Measurements from ENCODE around the gene EFHC2.

Gene EFHC2

DNA sequence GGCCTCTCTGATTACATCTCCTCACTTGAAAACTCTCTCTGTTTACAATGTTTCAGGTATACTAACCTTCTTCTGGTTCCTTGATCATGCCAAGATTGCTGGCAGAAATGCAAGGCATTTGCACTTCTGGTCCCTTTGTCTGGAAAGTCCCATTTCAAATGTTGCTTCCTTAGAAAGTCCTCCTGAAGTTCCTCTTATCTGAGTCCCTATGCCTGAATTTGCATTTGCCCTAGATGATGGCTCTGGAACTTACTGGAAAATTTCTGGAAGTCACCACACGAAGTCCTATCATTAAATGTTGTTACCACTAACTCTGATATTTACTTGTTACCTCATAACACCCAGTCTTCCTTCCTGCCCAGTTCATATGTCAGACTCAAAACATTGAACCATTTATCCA is 176.4 kb downstream of the EFHC2 start:
- DNase-seq (ENCODE audit: extremely low read depth, insufficient read length), result no peak
- Histone ChIP-seq H3K36me3 (ENCODE audit: control insufficient read depth, insufficient read depth, low read length) (no peaks in the 10 kb centered on the region), H3K27me3 (replicated peaks; ENCODE audit: control insufficient read depth, insufficient read depth, low read length) (no peaks in the 10 kb centered on the region), H3K4me3 (replicated peaks; ENCODE audit: low read depth, low read length) (no peak overlapping the region)
- TF ChIP-seq, protein P1, sequence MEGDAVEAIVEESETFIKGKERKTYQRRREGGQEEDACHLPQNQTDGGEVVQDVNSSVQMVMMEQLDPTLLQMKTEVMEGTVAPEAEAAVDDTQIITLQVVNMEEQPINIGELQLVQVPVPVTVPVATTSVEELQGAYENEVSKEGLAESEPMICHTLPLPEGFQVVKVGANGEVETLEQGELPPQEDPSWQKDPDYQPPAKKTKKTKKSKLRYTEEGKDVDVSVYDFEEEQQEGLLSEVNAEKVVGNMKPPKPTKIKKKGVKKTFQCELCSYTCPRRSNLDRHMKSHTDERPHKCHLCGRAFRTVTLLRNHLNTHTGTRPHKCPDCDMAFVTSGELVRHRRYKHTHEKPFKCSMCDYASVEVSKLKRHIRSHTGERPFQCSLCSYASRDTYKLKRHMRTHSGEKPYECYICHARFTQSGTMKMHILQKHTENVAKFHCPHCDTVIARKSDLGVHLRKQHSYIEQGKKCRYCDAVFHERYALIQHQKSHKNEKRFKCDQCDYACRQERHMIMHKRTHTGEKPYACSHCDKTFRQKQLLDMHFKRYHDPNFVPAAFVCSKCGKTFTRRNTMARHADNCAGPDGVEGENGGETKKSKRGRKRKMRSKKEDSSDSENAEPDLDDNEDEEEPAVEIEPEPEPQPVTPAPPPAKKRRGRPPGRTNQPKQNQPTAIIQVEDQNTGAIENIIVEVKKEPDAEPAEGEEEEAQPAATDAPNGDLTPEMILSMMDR (IDR thresholded peaks at IDR 0.05; ENCODE audit: insufficient read depth, low read length, poor library complexity, severe bottlenecking), result no peak

DNA sequence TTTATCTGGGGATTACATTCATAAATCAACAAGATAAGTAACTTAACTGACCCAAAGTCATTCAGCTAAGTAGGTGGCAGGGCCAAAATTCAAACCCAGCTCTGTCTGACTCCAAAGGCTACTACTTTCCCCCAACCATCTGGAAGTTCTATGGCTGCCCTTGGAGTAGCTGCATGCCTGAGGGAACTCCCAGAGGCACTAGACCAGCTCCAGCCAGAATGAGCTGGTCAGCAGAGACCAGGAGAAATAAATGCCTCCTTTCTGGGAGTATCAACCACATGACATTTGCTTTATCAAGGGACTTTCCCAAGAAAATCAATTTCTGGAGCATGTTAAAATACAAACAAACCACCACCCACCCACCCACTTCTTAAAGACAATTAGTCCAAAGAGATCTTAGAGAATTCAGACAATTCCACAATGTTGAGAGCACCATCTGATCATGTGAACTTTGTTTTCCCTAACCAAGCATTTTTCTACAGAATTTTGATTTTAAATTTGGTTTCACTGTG is 180.5 kb downstream of the EFHC2 start:
- TF ChIP-seq, protein P1 (IDR thresholded peaks at IDR 0.05; ENCODE audit: insufficient read depth, low read length, poor library complexity, severe bottlenecking), result no peak

DNA sequence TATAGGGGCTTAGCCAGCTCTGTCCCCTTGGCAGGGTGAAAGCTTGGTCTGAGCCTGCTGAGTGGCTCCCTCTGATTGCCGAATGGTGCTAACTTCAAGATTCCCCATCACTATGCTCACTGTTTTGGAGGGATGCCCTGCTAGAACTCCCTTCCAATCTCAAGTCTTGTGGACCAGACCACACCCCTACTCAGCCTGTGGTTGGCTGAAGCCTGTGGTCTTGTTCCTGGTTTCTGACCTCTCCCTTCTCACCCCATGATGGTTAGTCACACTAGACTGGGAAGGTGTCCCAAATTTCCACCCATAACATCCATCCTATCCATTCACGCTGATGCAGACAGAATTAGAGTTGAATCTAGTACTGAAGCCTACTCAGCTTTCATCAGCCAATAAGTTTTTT is 185.6 kb downstream of the EFHC2 start:
- no peaks in the 10 kb centered on the region for H3K36me3 ChIP-seq (ENCODE audit: control insufficient read depth, insufficient read depth, low read length)
- TF ChIP-seq, protein P1 (IDR thresholded peaks at IDR 0.05; ENCODE audit: insufficient read depth, low read length, poor library complexity, severe bottlenecking), result no peak
- no peak overlapping the region for H3K4me3 ChIP-seq (replicated peaks; ENCODE audit: low read depth, low read length)
- no peak for DNase-seq (ENCODE audit: extremely low read depth, insufficient read length)
- H3K27me3 ChIP-seq (replicated peaks; ENCODE audit: control insufficient read depth, insufficient read depth, low read length), result no peaks in the 10 kb centered on the region

More for the DNA sequence above, 180.5 kb downstream of the EFHC2 start:
- H3K36me3 ChIP-seq (ENCODE audit: control insufficient read depth, insufficient read depth, low read length), result no peaks in the 10 kb centered on the region
- H3K4me3 ChIP-seq (replicated peaks; ENCODE audit: low read depth, low read length), result no peak overlapping the region
- no peaks in the 10 kb centered on the region for H3K27me3 ChIP-seq (replicated peaks; ENCODE audit: control insufficient read depth, insufficient read depth, low read length)
- DNase-seq (ENCODE audit: extremely low read depth, insufficient read length), result no peak

DNA sequence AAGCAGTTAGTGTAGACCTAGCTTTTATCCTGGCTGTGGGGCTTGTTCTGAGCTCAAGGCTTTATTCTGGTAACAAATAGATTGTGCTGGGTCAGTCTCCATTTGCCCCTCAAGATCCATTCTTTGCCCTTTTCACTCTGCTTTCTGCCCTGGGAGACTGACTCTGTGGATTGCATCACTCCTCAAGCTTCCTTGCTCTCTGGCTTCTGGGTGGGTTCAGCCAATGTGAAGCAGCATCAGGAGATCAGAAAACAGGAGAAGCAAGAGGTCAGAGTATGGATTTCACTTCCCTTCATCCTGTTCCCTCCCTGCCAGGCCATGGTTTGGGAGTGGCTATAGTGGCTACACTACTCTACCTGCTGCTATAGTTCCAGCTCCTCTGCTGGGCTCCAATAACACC is 186.2 kb downstream of the EFHC2 start:
- no peak for DNase-seq (ENCODE audit: extremely low read depth, insufficient read length)
- TF ChIP-seq, protein P1 (IDR thresholded peaks at IDR 0.05; ENCODE audit: insufficient read depth, low read length, poor library complexity, severe bottlenecking), result no peak
- Histone ChIP-seq H3K4me3 (replicated peaks; ENCODE audit: low read depth, low read length) (no peak overlapping the region), H3K27me3 (replicated peaks; ENCODE audit: control insufficient read depth, insufficient read depth, low read length) (no peaks in the 10 kb centered on the region), H3K36me3 (ENCODE audit: control insufficient read depth, insufficient read depth, low read length) (no peaks in the 10 kb centered on the region)

DNA sequence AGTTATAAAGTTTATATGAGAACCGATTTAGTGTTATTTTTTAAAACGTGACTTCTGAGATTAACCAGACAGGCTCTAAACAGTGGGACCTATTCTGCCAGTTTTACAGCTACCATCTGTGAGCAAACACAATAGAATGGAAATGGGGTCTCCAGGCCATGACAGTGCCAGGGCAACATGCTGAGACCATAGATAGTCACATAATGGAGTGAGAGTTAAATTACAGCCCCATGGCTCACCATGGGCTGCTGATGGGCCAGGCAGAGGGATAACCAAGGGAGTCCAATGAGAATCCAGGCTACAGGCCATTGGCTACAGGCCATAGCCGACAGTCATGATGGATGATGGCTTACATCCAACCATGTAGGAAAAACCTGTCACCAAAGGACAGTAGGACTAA is 186.7 kb downstream of the EFHC2 start:
- Histone ChIP-seq H3K36me3 (ENCODE audit: control insufficient read depth, insufficient read depth, low read length) (no peaks in the 10 kb centered on the region), H3K4me3 (replicated peaks; ENCODE audit: low read depth, low read length) (no peak overlapping the region), H3K27me3 (replicated peaks; ENCODE audit: control insufficient read depth, insufficient read depth, low read length) (no peaks in the 10 kb centered on the region)
- DNase-seq (ENCODE audit: extremely low read depth, insufficient read length), result no peak
- TF ChIP-seq, protein P1 (IDR thresholded peaks at IDR 0.05; ENCODE audit: insufficient read depth, low read length, poor library complexity, severe bottlenecking), result no peak

DNA sequence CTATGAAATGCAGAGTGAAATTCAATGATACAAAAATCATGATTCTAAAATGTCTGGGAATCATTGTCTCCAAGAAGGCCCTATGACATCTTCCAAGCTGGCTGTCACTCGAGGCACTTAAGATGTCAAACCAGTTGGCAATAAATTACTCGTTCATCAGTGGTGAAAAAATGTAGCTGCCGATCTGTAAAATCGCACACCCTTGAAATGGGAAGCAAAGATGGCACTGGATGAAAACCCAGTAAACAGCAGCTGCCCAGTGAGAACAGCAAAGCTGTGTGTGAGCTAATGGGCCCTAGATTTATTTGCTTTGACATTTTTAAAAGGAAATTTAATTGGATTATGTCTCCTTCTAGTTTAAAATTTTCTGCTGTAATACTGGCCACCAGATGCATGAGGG is 188.3 kb downstream of the EFHC2 start:
- no peaks in the 10 kb centered on the region for H3K27me3 ChIP-seq (replicated peaks; ENCODE audit: control insufficient read depth, insufficient read depth, low read length)
- H3K4me3 ChIP-seq (replicated peaks; ENCODE audit: low read depth, low read length), result no peak overlapping the region
- no peak for DNase-seq (ENCODE audit: extremely low read depth, insufficient read length)
- TF ChIP-seq, protein P1 (IDR thresholded peaks at IDR 0.05; ENCODE audit: insufficient read depth, low read length, poor library complexity, severe bottlenecking), result no peak
- H3K36me3 ChIP-seq (ENCODE audit: control insufficient read depth, insufficient read depth, low read length), result no peaks in the 10 kb centered on the region
